Smooth muscle cell (in vitro differentiated cells): ENCODE results near the gene GAGE2A. TPM values are rescaled to one million over a fixed set of nuclear protein-coding genes. Genes with fewer than 3 reads are reported as not detected.
"Not testable (repeated sequence)": the region's sequence is repeated elsewhere in the genome, so short reads cannot be mapped to it uniquely, and the experiment has no call there.

Experiments
- DNase-seq: peaks from one replicate; lab custom pipeline; 2025; ENCODE audit not compliant: unreplicated experiment; lab: John Stamatoyannopoulos, UW
- H2AFZ ChIP-seq: fragments of 200-600 bp; sonication (generic); 2 replicates; pipeline ENCODE4 v1.6.0; 2016; ENCODE audit warnings: antibody characterized with exemption, low read depth, mild to moderate bottlenecking
- H3F3A ChIP-seq: fragments of 200-600 bp; sonication (generic); 2 replicates; pipeline ENCODE4 v1.6.0; 2017; ENCODE audit warnings: antibody characterized with exemption, low read depth
- H3K27ac ChIP-seq: fragments of 200-600 bp; sonication (generic); 2 replicates; pipeline ENCODE4 v1.5.1; 2016; ENCODE audit warnings: low read depth, mild to moderate bottlenecking
- H3K27me3 ChIP-seq: fragments of 200-600 bp; sonication (generic); 2 replicates; pipeline ENCODE4 v1.6.1; 2016; ENCODE audit warnings: low read depth, mild to moderate bottlenecking
- H3K36me3 ChIP-seq: fragments of 200-600 bp; sonication (generic); 2 replicates; pipeline ENCODE4 v1.5.1; 2016; ENCODE audit warnings: low read depth
- H3K4me1 ChIP-seq: fragments of 200-600 bp; sonication (generic); 2 replicates; pipeline ENCODE4 v1.5.1; 2016; ENCODE audit warnings: low read depth
- H3K4me2 ChIP-seq: fragments of 200-600 bp; sonication (generic); 2 replicates; pipeline ENCODE4 v1.6.0; 2016; ENCODE audit warnings: mild to moderate bottlenecking
- H3K4me3 ChIP-seq: fragments of 200-600 bp; sonication (generic); 2 replicates; pipeline ENCODE4 v1.5.1; 2016; ENCODE audit warnings: mild to moderate bottlenecking
- H3K79me2 ChIP-seq: fragments of 200-600 bp; sonication (generic); 2 replicates; pipeline ENCODE4 v1.6.0; 2016; ENCODE audit warnings: low read depth, mild to moderate bottlenecking
- H3K9ac ChIP-seq: fragments of 200-600 bp; sonication (generic); 2 replicates; pipeline ENCODE4 v1.6.0; 2016; ENCODE audit warnings: low read depth
- H3K9me3 ChIP-seq: fragments of 200-600 bp; sonication (generic); replicated peaks from 2 replicates; pipeline ENCODE4 v1.5.1; 2016; ENCODE audit warnings: low read depth
- H4K20me1 ChIP-seq: fragments of 200-600 bp; sonication (generic); 2 replicates; pipeline ENCODE4 v1.6.0; 2016; ENCODE audit warnings: low read depth
- WGBS: methylation state at CpG from one replicate; pipeline ENCODE4 v1.1.7; 2016; ENCODE audit warnings: low lambda C conversion rate; 5-methylcytosine and 5-hydroxymethylcytosine counted together
- polyA plus RNA-seq: library from polyadenylated mRNA; unstranded; fragments of >200 nt; fragmentation: Nextera tagmentation; extraction: Ambion mirVana; gene quantifications from 2 replicates; pipeline ENCODE4 v1.2.1, GENCODE V29; 2016
- total RNA-seq: library from RNA; depleted of rRNA; stranded (reverse); fragments of >200 nt; gene quantifications from 2 replicates; pipeline ENCODE4 v1.2.3, GENCODE V29; 2014

Gene GAGE2A, protein sequence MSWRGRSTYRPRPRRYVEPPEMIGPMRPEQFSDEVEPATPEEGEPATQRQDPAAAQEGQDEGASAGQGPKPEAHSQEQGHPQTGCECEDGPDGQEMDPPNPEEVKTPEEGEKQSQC
- not detected in 2 replicates for total RNA-seq
- polyA plus RNA-seq = not detected in 2 replicates

- not testable (repeated sequence) for H3K9me3 ChIP-seq, H3K4me3 ChIP-seq, H3K36me3 ChIP-seq, H2AFZ ChIP-seq, H3K27me3 ChIP-seq, H3K9ac ChIP-seq, H3K27ac ChIP-seq, H3F3A ChIP-seq, H3K4me2 ChIP-seq, H4K20me1 ChIP-seq, H3K4me1 ChIP-seq, H3K79me2 ChIP-seq, DNase-seq
- WGBS = no CpG with 5 or more reads among the region's 16 CpGs
These were observed at the start of gene GAGE2A for GRCh38 chrX:49589196-49589595. Gene GAGE2A, plus strand, starts transcription at chrX:49589496. Its CDS starts 1,155 bp downstream, at chrX:49590651.

- DNase-seq, H3K4me2 ChIP-seq, H3K4me1 ChIP-seq, H2AFZ ChIP-seq, H4K20me1 ChIP-seq, H3K4me3 ChIP-seq, H3K36me3 ChIP-seq, H3K9ac ChIP-seq, H3K27ac ChIP-seq, H3K27me3 ChIP-seq, H3K79me2 ChIP-seq, H3K9me3 ChIP-seq, H3F3A ChIP-seq: not testable (repeated sequence)
- WGBS = no CpG with 5 or more reads among the region's 16 CpGs
These were observed 47.9 kb upstream of the GAGE2A start, which contains the start of gene GAGE12D for GRCh38 chrX:49541433-49541832. Gene GAGE12D, plus strand, starts transcription at chrX:49541733. Its CDS starts 1,155 bp downstream, at chrX:49542888.

GRCh38 chrX:49550989-49551388 lies 38.3 kb upstream of the GAGE2A start, which contains the start of gene GAGE12E:
Gene GAGE12E, plus strand, starts transcription at chrX:49551289. Its CDS starts 1,155 bp downstream, at chrX:49552444.
- WGBS = no CpG with 5 or more reads among the region's 16 CpGs
- not testable (repeated sequence) for H3K4me1 ChIP-seq

GRCh38 chrX:49560542-49560941 lies 28.8 kb upstream of the GAGE2A start, which contains the start of gene GAGE12F:
Gene GAGE12F, plus strand, starts transcription at chrX:49560842. Its CDS starts 1,155 bp downstream, at chrX:49561997.
- not testable (repeated sequence) for H3K27ac ChIP-seq, H3K4me3 ChIP-seq, DNase-seq, H3K27me3 ChIP-seq, H3K4me1 ChIP-seq, H4K20me1 ChIP-seq, H3F3A ChIP-seq, H3K36me3 ChIP-seq, H2AFZ ChIP-seq, H3K79me2 ChIP-seq, H3K9me3 ChIP-seq, H3K4me2 ChIP-seq, H3K9ac ChIP-seq
- no CpG with 5 or more reads among the region's 16 CpGs for WGBS

More at GRCh38 chrX:49550989-49551388, 38.3 kb upstream of the GAGE2A start, which contains the start of gene GAGE12E:
- H2AFZ ChIP-seq, H4K20me1 ChIP-seq, H3F3A ChIP-seq, H3K27ac ChIP-seq, H3K4me3 ChIP-seq, H3K36me3 ChIP-seq, H3K79me2 ChIP-seq, H3K4me2 ChIP-seq, H3K9ac ChIP-seq, DNase-seq, H3K27me3 ChIP-seq, H3K9me3 ChIP-seq: not testable (repeated sequence)

DNA sequence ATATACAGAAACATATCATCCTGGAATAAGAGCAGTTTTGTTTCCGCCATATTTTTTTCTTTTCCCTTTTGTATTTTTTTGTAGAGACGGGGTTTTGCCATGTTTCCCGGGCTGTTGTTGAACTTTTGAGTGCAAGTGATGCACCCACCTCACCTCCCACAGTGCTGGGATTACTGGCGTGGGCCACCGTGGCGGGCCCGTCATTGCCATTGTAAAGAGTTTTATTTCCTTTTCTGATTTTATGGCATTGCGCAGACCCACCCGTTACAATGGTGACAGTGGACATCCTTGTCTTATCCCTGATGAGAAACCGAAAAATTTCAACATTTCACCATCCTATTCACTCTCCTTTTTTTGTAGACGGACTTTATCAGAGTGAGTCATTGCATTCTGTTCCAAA lies 20.6 kb upstream of the GAGE2A start:
- H3K4me3 ChIP-seq, H3F3A ChIP-seq, H3K27me3 ChIP-seq, H4K20me1 ChIP-seq, H3K9ac ChIP-seq, H3K4me2 ChIP-seq, H3K36me3 ChIP-seq, H3K9me3 ChIP-seq, DNase-seq, H2AFZ ChIP-seq, H3K79me2 ChIP-seq, H3K27ac ChIP-seq, H3K4me1 ChIP-seq: not testable (repeated sequence)
- WGBS = no CpG with 5 or more reads among the region's 11 CpGs

DNA sequence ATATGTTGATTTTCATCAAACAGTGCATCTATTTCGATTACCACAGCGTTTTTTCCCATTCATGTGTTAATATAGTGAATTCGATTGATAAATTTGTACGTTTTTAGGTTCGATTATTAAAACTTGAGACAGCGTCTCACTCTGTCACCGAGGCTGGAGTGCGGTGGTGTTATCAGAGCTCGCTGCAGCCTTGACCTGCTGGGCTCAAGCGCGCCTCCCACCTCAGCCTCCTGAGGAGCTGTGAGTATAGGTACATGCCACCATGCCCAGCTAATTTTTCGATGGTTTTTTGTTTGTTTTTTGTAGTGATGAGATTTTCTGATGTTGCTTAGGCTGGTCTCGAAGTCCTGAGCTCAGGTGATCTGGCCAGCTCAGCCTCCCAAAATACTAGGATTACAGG lies 20.1 kb upstream of the GAGE2A start:
- H3K9me3 ChIP-seq, H2AFZ ChIP-seq, H3K27me3 ChIP-seq, H3K4me2 ChIP-seq, DNase-seq, H3K27ac ChIP-seq, H4K20me1 ChIP-seq, H3K36me3 ChIP-seq, H3F3A ChIP-seq, H3K9ac ChIP-seq, H3K79me2 ChIP-seq, H3K4me3 ChIP-seq, H3K4me1 ChIP-seq: not testable (repeated sequence)
- no CpG with 5 or more reads among the region's 13 CpGs for WGBS

DNA sequence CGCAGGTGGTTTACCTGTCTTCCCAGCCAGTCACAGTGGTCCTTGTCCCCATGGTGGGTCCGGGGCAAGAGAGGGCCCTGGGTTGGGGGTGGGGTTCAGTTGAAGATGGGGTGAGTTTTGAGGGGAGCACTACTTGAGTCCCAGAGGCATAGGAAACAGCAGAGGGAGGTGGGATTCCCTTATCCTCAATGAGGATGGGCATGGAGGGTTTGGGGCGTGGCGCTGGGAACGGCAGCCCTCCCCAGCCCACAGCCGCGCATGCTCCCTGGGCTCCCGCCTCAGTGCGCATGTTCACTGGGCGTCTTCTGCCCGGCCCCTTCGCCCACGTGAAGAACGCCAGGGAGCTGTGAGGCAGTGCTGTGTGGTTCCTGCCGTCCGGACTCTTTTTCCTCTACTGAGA lies 19.2 kb upstream of the GAGE2A start, which contains the start of gene GAGE12G:
Gene GAGE12G (plus strand): TSS at position 301 of the 400 bp plus-strand sequence. CDS start 1,155 bp downstream, outside the sequence.
- not testable (repeated sequence) for H4K20me1 ChIP-seq, H3K9me3 ChIP-seq, H3K79me2 ChIP-seq

DNA sequence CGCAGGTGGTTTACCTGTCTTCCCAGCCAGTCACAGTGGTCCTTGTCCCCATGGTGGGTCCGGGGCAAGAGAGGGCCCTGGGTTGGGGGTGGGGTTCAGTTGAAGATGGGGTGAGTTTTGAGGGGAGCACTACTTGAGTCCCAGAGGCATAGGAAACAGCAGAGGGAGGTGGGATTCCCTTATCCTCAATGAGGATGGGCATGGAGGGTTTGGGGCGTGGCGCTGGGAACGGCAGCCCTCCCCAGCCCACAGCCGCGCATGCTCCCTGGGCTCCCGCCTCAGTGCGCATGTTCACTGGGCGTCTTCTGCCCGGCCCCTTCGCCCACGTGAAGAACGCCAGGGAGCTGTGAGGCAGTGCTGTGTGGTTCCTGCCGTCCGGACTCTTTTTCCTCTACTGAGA lies 9.6 kb upstream of the GAGE2A start, which contains the start of gene GAGE12H:
Gene GAGE12H (plus strand): TSS at position 301 of the 400 bp plus-strand sequence. CDS start 1,155 bp downstream, outside the sequence.
- not testable (repeated sequence) for H2AFZ ChIP-seq, H4K20me1 ChIP-seq, H3K4me1 ChIP-seq, H3K79me2 ChIP-seq, H3K4me3 ChIP-seq, H3K27me3 ChIP-seq, H3K4me2 ChIP-seq, H3K27ac ChIP-seq, H3K9ac ChIP-seq, DNase-seq, H3F3A ChIP-seq, H3K36me3 ChIP-seq, H3K9me3 ChIP-seq
- no CpG with 5 or more reads among the region's 16 CpGs for WGBS

More for the DNA sequence above, 19.2 kb upstream of the GAGE2A start, which contains the start of gene GAGE12G:
- no CpG with 5 or more reads among the region's 16 CpGs for WGBS
- H3K27ac ChIP-seq, H3F3A ChIP-seq, H3K4me2 ChIP-seq, H3K27me3 ChIP-seq, DNase-seq, H3K4me3 ChIP-seq, H3K4me1 ChIP-seq, H3K36me3 ChIP-seq, H3K9ac ChIP-seq, H2AFZ ChIP-seq: not testable (repeated sequence)
